Measurements from ENCODE around the gene LAGE3. TPM values are rescaled to one million over a fixed set of nuclear protein-coding genes. Genes with fewer than 3 reads are reported as not detected.
A peak's percentile ranks its signal among the peaks of the same experiment; 100 is the strongest.

Gene LAGE3
- total and polyA plus RNA-seq, 2 experiments from 2014 or later = 71.2 to 71.4 TPM

- DNase-seq (ENCODE audit: low read depth in 1 of 2, low spot score in 1 of 2) = no peak
- no peak overlapping the region for H3K4me3 ChIP-seq
These were observed 2.1 kb upstream of the LAGE3 start for GRCh38 chrX:154481195-154481594.

GRCh38 chrX:154477891-154478477, 1.1 kb downstream of the LAGE3 start:
- no peak for TF ChIP-seq CTCF (IDR thresholded peaks at IDR 0.05; ENCODE audit: low read depth, low read length)
- Histone ChIP-seq H3K9me3 (ENCODE audit: low read depth) (no peaks in the 10 kb centered on the region), H3K4me1 (ENCODE audit: low read depth) (no peaks in the 10 kb centered on the region), H3K36me3 (no peaks in the 10 kb centered on the region), H3K4me3 (peak overlapping the region; percentile 47), H3K27ac (peak overlapping the region; percentile 78), H3K27me3 (no peaks in the 10 kb centered on the region)
- DNase-seq (ENCODE audit: low read depth in 1 of 2, low spot score in 1 of 2) = no peak

More at GRCh38 chrX:154481195-154481594, 2.1 kb upstream of the LAGE3 start:
- no peak for TF ChIP-seq CTCF (IDR thresholded peaks at IDR 0.05; ENCODE audit: low read depth, low read length)
- Histone ChIP-seq H3K9me3 (ENCODE audit: low read depth) (no peaks in the 10 kb centered on the region), H3K4me1 (ENCODE audit: low read depth) (no peaks in the 10 kb centered on the region), H3K27me3 (no peaks in the 10 kb centered on the region), H3K36me3 (no peaks in the 10 kb centered on the region), H3K27ac (no peak overlapping the region)

- Histone ChIP-seq H3K4me1 (ENCODE audit: low read depth) (no peaks in the 10 kb centered on the region), H3K9me3 (ENCODE audit: low read depth) (no peaks in the 10 kb centered on the region)
- no peak for DNase-seq (ENCODE audit: low read depth in 1 of 2, low spot score in 1 of 2)
These were observed 2.3 kb downstream of the LAGE3 start for GRCh38 chrX:154476821-154477220.

GRCh38 chrX:154473683-154474082, 5.4 kb downstream of the LAGE3 start:
- Histone ChIP-seq H3K36me3 (no peaks in the 10 kb centered on the region), H3K4me1 (ENCODE audit: low read depth) (no peaks in the 10 kb centered on the region), H3K4me3 (no peak overlapping the region), H3K27me3 (no peaks in the 10 kb centered on the region), H3K27ac (no peak overlapping the region), H3K9me3 (ENCODE audit: low read depth) (no peaks in the 10 kb centered on the region)
- no peak for DNase-seq (ENCODE audit: low read depth in 1 of 2, low spot score in 1 of 2)
- no peak for TF ChIP-seq CTCF (IDR thresholded peaks at IDR 0.05; ENCODE audit: low read depth, low read length)

More at GRCh38 chrX:154476821-154477220, 2.3 kb downstream of the LAGE3 start:
- Histone ChIP-seq H3K36me3 (no peaks in the 10 kb centered on the region), H3K27ac (no peak overlapping the region), H3K27me3 (no peaks in the 10 kb centered on the region), H3K4me3 (no peak overlapping the region)
- TF ChIP-seq CTCF (IDR thresholded peaks at IDR 0.05; ENCODE audit: low read depth, low read length) = no peak

- Histone ChIP-seq H3K36me3 (no peaks in the 10 kb centered on the region), H3K4me3 (no peak overlapping the region), H3K9me3 (ENCODE audit: low read depth) (no peaks in the 10 kb centered on the region), H3K27ac (no peak overlapping the region), H3K4me1 (ENCODE audit: low read depth) (no peaks in the 10 kb centered on the region), H3K27me3 (no peaks in the 10 kb centered on the region)
- DNase-seq (ENCODE audit: low read depth in 1 of 2, low spot score in 1 of 2) = no peak
- TF ChIP-seq CTCF (IDR thresholded peaks at IDR 0.05; ENCODE audit: low read depth, low read length) = no peak
These were observed 6.1 kb downstream of the LAGE3 start for GRCh38 chrX:154472685-154473632.

Measured in cardiac muscle cell (in vitro differentiated cells and primary cell).